Sigmoid colon (tissue), 7 donors: ENCODE data around the gene ENPP7. TPM values are rescaled to one million over a fixed set of nuclear protein-coding genes. Genes with fewer than 3 reads are reported as not detected.

Experiments
- DNase-seq: peaks from one replicate; pipeline ENCODE4 v3.0.0-alpha.2; 2019
- H3K27ac ChIP-seq, 4 donors: fragments of 200-600 bp; sonication (generic); one replicate each; pipeline ENCODE4 v1.5.1; 2016 to 2019; ENCODE audit warnings: mild to moderate bottlenecking in 1 of 4
- H3K27me3 ChIP-seq, 3 donors: fragments of 200-600 bp; sonication (generic); one replicate each; pipeline ENCODE4 v1.5.1; 2019; ENCODE audit warnings: mild to moderate bottlenecking in 1 of 3
- H3K36me3 ChIP-seq, 4 donors: fragments of 200-600 bp; sonication (generic); one replicate each; pipeline ENCODE4 v1.5.1; 2016 to 2019
- H3K4me1 ChIP-seq, 4 donors: fragments of 200-600 bp; sonication (generic); one replicate each; pipeline ENCODE4 v1.5.1; 2017 to 2019
- H3K4me3 ChIP-seq, 4 donors: fragments of 200-600 bp; sonication (generic); one replicate each; pipeline ENCODE4 v1.5.1; 2017 to 2019; ENCODE audit warnings: mild to moderate bottlenecking in 2 of 4, moderate library complexity in 1 of 4
- H3K9me3 ChIP-seq, 4 donors: fragments of 200-600 bp in 3 of 4; sonication (generic) in 3 of 4; one replicate each; pipeline versions ENCODE4 v1.5.1 to v1.6.1; 2013 to 2019
- CTCF ChIP-seq, 4 experiments: fragments of 450-650 bp in 3 of 4; fragments of 200-600 bp in 1 of 4; IDR thresholded peaks; one replicate each; pipeline ENCODE4 v1.5.1; 2016 to 2019; ENCODE audit warnings: antibody characterized with exemption in 4 of 4, mild to moderate bottlenecking in 3 of 4, moderate library complexity in 2 of 4
- EP300 ChIP-seq, 4 donors: sonication (generic); formaldehyde crosslinking; IDR thresholded peaks; one replicate each; pipeline ENCODE4 v1.6.1; 2017; ENCODE audit warnings: antibody characterized with exemption in 4 of 4
- POLR2A ChIP-seq, 2 donors: fragments of 450-650 bp; IDR thresholded peaks; one replicate each; pipeline ENCODE4 v1.6.1; 2016; ENCODE audit warnings: antibody characterized with exemption in 2 of 2, mild to moderate bottlenecking in 2 of 2, moderate library complexity in 2 of 2
- POLR2AphosphoS5 ChIP-seq, 4 donors: sonication (generic); formaldehyde crosslinking; IDR thresholded peaks; one replicate each; pipeline ENCODE4 v1.6.1; 2017; ENCODE audit warnings: antibody characterized with exemption in 4 of 4
- WGBS, 2 donors: extraction: QIAGEN DNeasy Blood & Tissue Kit; methylation state at CpG; one replicate each; pipeline ENCODE4 v1.1.7; 2013; 5-methylcytosine and 5-hydroxymethylcytosine counted together
- intact Hi-C: fragments of 100-400 bp; cut with DNase I; formaldehyde crosslinking; loops from one replicate; pipeline ENCODE4 v1.15.1; 2023
- polyA plus RNA-seq, 3 donors: library from polyadenylated mRNA; stranded (reverse); fragments of 200-250 nt; gene quantifications; one replicate each; pipeline ENCODE4 v1.2.3, GENCODE V29; 2013
- total RNA-seq, 4 donors: library from RNA; depleted of rRNA; stranded (reverse); fragments of >200 nt; gene quantifications; one replicate each; pipeline ENCODE4 v1.1.0, GENCODE V29; 2016
- donor health status: healthy with polysubstance abuse.
- donor health status: Bipolar disorder and iron deficiency.
- donor health status: healthy.

The ENPP7 gene
- total and polyA plus RNA-seq, 7 donors = not detected

GRCh38 chr17:79690988-79691836 lies 39.5 kb upstream of the ENPP7 start:
- Histone ChIP-seq H3K27me3 (no peaks in the 10 kb centered on the region), H3K36me3 (no peaks in the 10 kb centered on the region), H3K9me3 (no peaks in the 10 kb centered on the region), H3K27ac (peak overlapping the region in 3 of 4 donors; percentile 40 to 71 (median 63)), H3K4me1 (peaks cover 0 to 43% (median 39%) of the 10 kb centered on the region in 4 donors), H3K4me3 (no peak overlapping the region)
- DNase-seq = no peak
- intact Hi-C loops = no loop called here
- 76 to 81% methylated on average over 21 of the region's 21 CpGs for WGBS, 2 donors
- no peak for TF ChIP-seq EP300 (IDR thresholded peaks at IDR 0.05)
- TF ChIP-seq CTCF (IDR thresholded peaks at IDR 0.05) = no peak
- no peak for TF ChIP-seq POLR2AphosphoS5 (IDR thresholded peaks at IDR 0.05)
- TF ChIP-seq POLR2A (IDR thresholded peaks at IDR 0.05) = no peak

GRCh38 chr17:79691931-79692330 lies 38.8 kb upstream of the ENPP7 start:
- Histone ChIP-seq H3K4me3 (no peak overlapping the region), H3K9me3 (no peaks in the 10 kb centered on the region), H3K36me3 (no peaks in the 10 kb centered on the region), H3K27ac (peak overlapping the region in 3 of 4 donors; percentile 40 to 71 (median 63)), H3K4me1 (peaks cover 0 to 50% (median 46%) of the 10 kb centered on the region in 4 donors), H3K27me3 (no peaks in the 10 kb centered on the region)
- WGBS, 2 donors = 69% methylated on average over 9 of the region's 9 CpGs
- intact Hi-C loops = no loop called here
- DNase-seq = no peak
- TF ChIP-seq CTCF (IDR thresholded peaks at IDR 0.05) (no peak), POLR2AphosphoS5 (IDR thresholded peaks at IDR 0.05) (peak in 2 of 4 donors; percentile 8 to 22)

GRCh38 chr17:79693419-79693818 lies 37.3 kb upstream of the ENPP7 start:
- Histone ChIP-seq H3K4me3 (no peak overlapping the region), H3K36me3 (no peaks in the 10 kb centered on the region), H3K4me1 (peaks cover 0 to 51% (median 48%) of the 10 kb centered on the region in 4 donors), H3K27ac (no peak overlapping the region), H3K9me3 (no peaks in the 10 kb centered on the region), H3K27me3 (no peaks in the 10 kb centered on the region)
- 65 to 73% methylated on average over 9 of the region's 9 CpGs for WGBS, 2 donors
- no peak for TF ChIP-seq POLR2A (IDR thresholded peaks at IDR 0.05)
- TF ChIP-seq EP300 (IDR thresholded peaks at IDR 0.05) = no peak
- TF ChIP-seq CTCF (IDR thresholded peaks at IDR 0.05) = no peak
- no peak for TF ChIP-seq POLR2AphosphoS5 (IDR thresholded peaks at IDR 0.05)
- DNase-seq = no peak
- intact Hi-C loops = no loop called here

- no peak for DNase-seq
- H3K9me3 ChIP-seq = no peaks in the 10 kb centered on the region
- intact Hi-C loops = no loop called here
- H3K4me1 ChIP-seq = peaks cover 0 to 47% (median 44%) of the 10 kb centered on the region in 4 donors
- no peaks in the 10 kb centered on the region for H3K36me3 ChIP-seq
- WGBS, 2 donors = 72% methylated on average over 14 of the region's 14 CpGs
- no peak overlapping the region for H3K4me3 ChIP-seq
- no peak for TF ChIP-seq CTCF (IDR thresholded peaks at IDR 0.05)
- TF ChIP-seq POLR2AphosphoS5 (IDR thresholded peaks at IDR 0.05) = no peak
- no peak for TF ChIP-seq EP300 (IDR thresholded peaks at IDR 0.05)
- TF ChIP-seq POLR2A (IDR thresholded peaks at IDR 0.05) = no peak
- H3K27ac ChIP-seq = peak overlapping the region in 3 of 4 donors; percentile 12 to 64 (median 49)
- H3K27me3 ChIP-seq = no peaks in the 10 kb centered on the region
Measured at GRCh38 chr17:79695293-79695790, 35.4 kb upstream of the ENPP7 start.
